Kidney capillary endothelial cell (primary cell): ENCODE measurements around the gene EFCAB13.
"Not testable (repeated sequence)": the region's sequence is repeated elsewhere in the genome, so short reads cannot be mapped to it uniquely, and the experiment has no call there.

Experiments used
- DNase-seq: peaks from one replicate; pipeline ENCODE4 v3.0.0-alpha.2; 2018; ENCODE audit warnings: low spot score

The EFCAB13 gene

GRCh38 chr17:47425887-47426635 is 102.3 kb downstream of the EFCAB13 start:
- DNase-seq: not testable (repeated sequence)

- DNase-seq: no peak
These were observed 104.2 kb downstream of the EFCAB13 start for GRCh38 chr17:47427985-47428384.

GRCh38 chr17:47432240-47432639 is 108.5 kb downstream of the EFCAB13 start:
- DNase-seq: not testable (repeated sequence)

- no peak for DNase-seq
These were observed 141.4 kb downstream of the EFCAB13 start for GRCh38 chr17:47465165-47465564.

- not testable (repeated sequence) for DNase-seq
These were observed 143.2 kb downstream of the EFCAB13 start for GRCh38 chr17:47466976-47467375.

GRCh38 chr17:47470836-47471235 is 147.1 kb downstream of the EFCAB13 start:
- DNase-seq: no peak

GRCh38 chr17:47472073-47472472 is 148.3 kb downstream of the EFCAB13 start:
- not testable (repeated sequence) for DNase-seq
